ENCODE data around the gene PLA2G2C.

- TF ChIP-seq CTCF (IDR thresholded peaks at IDR 0.05): no peak
- no peak for TF ChIP-seq POLR2AphosphoS5 (IDR thresholded peaks at IDR 0.05)
- no peak for TF ChIP-seq POLR2A (IDR thresholded peaks at IDR 0.05)
- no peak for TF ChIP-seq EP300 (IDR thresholded peaks at IDR 0.05)
These were observed 70.8 kb downstream of the PLA2G2C start for GRCh38 chr1:20115479-20115878.
